ENCODE measurements around the gene AGRP. TPM values are rescaled to one million over a fixed set of nuclear protein-coding genes. Genes with fewer than 3 reads are reported as not detected.

Gene AGRP
- 0.34 TPM in 1 of 2 replicates, not detected in the other for polyA plus RNA-seq

GRCh38 chr16:67483150-67483549 is at the start of gene AGRP:
Gene AGRP (minus strand): TSS chr16:67483547. CDS start chr16:67483398, 149 bp downstream.

GRCh38 chr16:67528222-67528869 is 45.0 kb upstream of the AGRP start, which contains the start of gene RIPOR1:
Gene RIPOR1 (plus strand): TSS chr16:67528829. CDS start chr16:67538447, 9,618 bp downstream.

GRCh38 chr16:67480833-67481560 is 2.4 kb downstream of the AGRP start, which contains the start of gene ATP6V0D1:
Gene ATP6V0D1 (minus strand): TSS chr16:67481157. CDS start chr16:67481086, 71 bp downstream.

Other genes with a start within 250 kb of the AGRP start
- gene FHOD1, start 236.1 kb downstream of the AGRP start, polyA plus RNA-seq, result 2.6 and 3.7 TPM in 2 replicates
- 1.1 and 1.7 TPM in 2 replicates for gene SLC9A5, start 234.6 kb downstream of the AGRP start, polyA plus RNA-seq
- 1.4 TPM in 1 of 2 replicates, not detected in the other for gene PLEKHG4, start 204.0 kb downstream of the AGRP start, polyA plus RNA-seq
- gene KCTD19, start 156.8 kb downstream of the AGRP start, polyA plus RNA-seq, result not detected in 2 replicates
- gene LRRC36, start 156.7 kb downstream of the AGRP start, polyA plus RNA-seq, result 2.1 and 3.7 TPM in 2 replicates
- 55.4 and 88.4 TPM in 2 replicates for gene TPPP3, start 90.0 kb downstream of the AGRP start, polyA plus RNA-seq
- 0.16 and 0.20 TPM in 2 replicates for gene ZDHHC1, start 67.1 kb downstream of the AGRP start, polyA plus RNA-seq
- gene HSD11B2, start 52.4 kb downstream of the AGRP start, polyA plus RNA-seq, result 0.12 and 3.9 TPM in 2 replicates
- 83.3 and 140 TPM in 2 replicates for gene ATP6V0D1, start 2.4 kb downstream of the AGRP start, polyA plus RNA-seq
- gene RIPOR1, start 45.3 kb upstream of the AGRP start, polyA plus RNA-seq, result 4.3 and 6.2 TPM in 2 replicates
- gene CTCF, start 79.0 kb upstream of the AGRP start, polyA plus RNA-seq, result 16.6 and 19.6 TPM in 2 replicates
- 1.4 and 5.7 TPM in 2 replicates for gene CARMIL2, start 161.6 kb upstream of the AGRP start, polyA plus RNA-seq
- 7.5 and 13.0 TPM in 2 replicates for gene ACD, start 176.7 kb upstream of the AGRP start, polyA plus RNA-seq
- gene PARD6A, start 177.4 kb upstream of the AGRP start, polyA plus RNA-seq, result 4.0 and 9.6 TPM in 2 replicates
- gene ENKD1, start 183.2 kb upstream of the AGRP start, polyA plus RNA-seq, result 0.78 and 2.4 TPM in 2 replicates
- gene C16orf86, start 183.3 kb upstream of the AGRP start, polyA plus RNA-seq, result not detected in 2 replicates
- gene GFOD2, start 235.8 kb upstream of the AGRP start, polyA plus RNA-seq, result 7.7 and 9.9 TPM in 2 replicates

Measured in Purkinje cell (primary cell).